H4 (cell line): Measurements from ENCODE around the gene TRPC4. TPM values are rescaled to one million over a fixed set of nuclear protein-coding genes. Genes with fewer than 3 reads are reported as not detected.

ENCODE experiments used
- DNase-seq: peaks from one replicate; pipeline ENCODE4 v3.0.0-alpha.2; 2015; ENCODE audit warnings: low spot score
- total RNA-seq: library from RNA; depleted of rRNA; stranded (reverse); fragments of >200 nt; shearing (Covaris generic); gene quantifications from 2 replicates; pipeline ENCODE4 v1.2.3, GENCODE V29; 2014

The TRPC4 gene
- total RNA-seq, 1 experiment from 2014 or later = 1.3 TPM

DNA sequence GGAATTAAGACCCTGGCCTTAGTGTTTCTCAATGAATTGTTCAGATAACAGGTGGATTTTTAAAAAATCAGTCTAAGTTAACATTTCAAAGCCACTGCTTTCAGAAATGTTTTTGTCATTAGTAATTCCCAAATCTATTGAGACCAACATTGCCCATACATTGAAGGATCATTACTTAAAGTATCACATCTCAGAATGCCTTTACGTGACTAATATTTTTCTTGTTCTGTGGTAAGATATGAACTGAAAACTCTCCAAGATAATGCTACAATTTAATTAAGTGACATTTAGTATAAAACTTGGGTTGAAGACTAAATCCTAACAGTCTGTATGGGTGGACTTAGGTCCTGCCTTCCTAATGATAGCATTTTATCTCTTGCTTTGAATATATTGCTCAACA is 211.6 kb downstream of the TRPC4 start:
- no peak for DNase-seq

DNA sequence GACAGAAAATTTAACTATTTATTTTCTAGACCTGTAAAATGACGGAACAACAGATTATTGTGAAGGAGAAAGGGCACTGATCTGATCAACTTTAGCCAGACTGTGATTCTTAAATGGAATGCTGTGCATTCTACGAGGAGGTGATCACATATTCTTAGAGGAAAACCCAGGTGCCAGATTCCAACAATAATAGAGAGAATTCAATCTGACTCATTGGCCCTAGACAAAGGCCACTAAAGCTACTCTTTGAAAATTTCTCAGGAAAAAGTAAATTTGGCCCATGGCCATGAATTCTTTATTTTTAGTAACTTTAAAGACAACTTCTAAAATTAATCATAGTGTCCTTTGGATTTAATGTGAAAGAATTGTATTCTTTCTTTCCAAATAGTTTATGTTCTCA is 212.4 kb downstream of the TRPC4 start:
- DNase-seq = no peak

DNA sequence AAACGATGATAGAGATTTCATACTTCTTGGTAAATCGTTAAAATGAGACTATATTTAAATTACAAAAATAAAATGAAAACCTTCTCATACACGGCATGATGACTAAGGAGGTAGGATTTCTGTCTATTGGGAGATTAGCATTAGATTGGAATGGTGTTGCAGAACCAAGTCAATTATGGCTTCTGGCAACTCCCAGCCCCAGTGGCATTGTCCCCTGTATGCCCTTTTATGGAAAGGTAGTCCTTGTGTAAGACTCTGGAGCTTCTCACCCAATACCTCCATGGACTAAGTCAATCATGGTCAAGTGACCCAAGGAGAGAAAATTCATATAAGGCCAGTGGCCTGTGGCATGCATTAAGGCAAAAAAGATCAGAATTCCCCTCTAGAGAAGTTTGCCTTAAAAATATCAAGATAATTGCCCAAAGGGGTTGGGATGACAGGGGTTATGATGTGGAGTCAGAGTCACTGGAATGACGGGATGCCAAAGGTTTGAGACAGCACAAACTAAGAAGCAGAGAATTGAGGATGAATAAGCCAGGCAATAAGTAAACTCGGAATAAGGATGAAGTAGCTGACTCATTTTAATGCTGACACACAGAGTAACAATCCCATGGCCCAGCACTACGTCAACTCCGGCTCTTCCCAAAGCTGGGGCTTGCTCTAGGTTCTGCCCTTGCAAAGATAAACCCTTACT is 213.2 kb downstream of the TRPC4 start:
- DNase-seq = peak; percentile 75

DNA sequence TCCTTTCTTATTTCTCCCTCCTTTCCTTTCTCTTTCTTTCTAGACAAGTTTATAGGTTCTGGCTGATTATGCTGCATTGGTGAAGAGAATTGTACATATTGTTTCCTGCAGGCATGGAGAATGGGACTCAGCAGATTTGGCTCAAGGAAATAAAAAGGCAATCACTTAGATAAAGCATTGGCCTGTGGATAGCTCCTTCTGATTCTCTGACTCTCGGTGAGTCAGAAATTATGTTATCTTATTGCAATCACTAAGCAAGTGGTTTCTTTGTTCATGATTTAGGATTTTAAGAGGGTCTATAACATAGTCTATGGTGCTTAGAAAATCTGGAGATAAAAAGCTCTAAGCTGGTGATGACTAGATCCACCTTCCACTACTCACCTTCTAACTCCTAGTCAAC is 217.0 kb downstream of the TRPC4 start:
- no peak for DNase-seq

DNA sequence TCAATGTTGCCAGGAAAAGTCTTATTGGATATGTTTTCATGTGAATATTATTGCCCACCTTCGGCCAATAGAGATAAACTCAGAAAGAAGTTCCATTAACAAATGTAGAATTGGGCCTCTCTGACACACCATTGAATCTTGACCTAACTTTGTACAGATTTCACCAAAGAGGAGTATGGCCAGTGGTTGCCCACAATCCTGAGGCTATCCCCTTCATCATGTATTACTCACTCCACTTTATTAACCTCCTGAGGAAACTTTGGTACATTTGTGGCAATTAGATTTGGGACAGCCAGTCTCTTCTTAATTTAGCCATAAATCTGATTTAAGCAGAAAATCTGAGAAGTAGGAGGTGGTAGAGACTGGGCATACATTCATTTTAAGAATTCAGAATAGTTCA is 217.7 kb downstream of the TRPC4 start:
- DNase-seq = no peak

DNA sequence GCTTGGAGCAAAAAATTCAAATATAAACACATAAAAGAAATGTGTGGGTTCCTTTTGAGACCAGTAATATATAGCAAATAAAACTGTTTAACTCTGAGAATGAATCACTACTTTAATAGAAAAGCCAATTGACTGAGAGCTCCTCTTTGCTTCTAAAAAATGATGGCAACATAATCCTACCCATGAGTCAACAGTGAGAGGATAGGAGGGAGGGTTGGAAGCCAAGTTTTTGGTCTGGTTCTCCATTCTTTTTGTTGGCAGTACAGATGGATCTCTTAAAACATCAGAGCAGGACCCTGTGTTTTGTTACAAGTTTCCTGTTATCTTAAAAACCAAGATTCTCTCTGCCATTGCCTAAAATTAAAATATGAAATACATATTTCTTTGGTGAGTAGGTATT is 221.0 kb downstream of the TRPC4 start:
- peak; percentile 3 for DNase-seq

DNA sequence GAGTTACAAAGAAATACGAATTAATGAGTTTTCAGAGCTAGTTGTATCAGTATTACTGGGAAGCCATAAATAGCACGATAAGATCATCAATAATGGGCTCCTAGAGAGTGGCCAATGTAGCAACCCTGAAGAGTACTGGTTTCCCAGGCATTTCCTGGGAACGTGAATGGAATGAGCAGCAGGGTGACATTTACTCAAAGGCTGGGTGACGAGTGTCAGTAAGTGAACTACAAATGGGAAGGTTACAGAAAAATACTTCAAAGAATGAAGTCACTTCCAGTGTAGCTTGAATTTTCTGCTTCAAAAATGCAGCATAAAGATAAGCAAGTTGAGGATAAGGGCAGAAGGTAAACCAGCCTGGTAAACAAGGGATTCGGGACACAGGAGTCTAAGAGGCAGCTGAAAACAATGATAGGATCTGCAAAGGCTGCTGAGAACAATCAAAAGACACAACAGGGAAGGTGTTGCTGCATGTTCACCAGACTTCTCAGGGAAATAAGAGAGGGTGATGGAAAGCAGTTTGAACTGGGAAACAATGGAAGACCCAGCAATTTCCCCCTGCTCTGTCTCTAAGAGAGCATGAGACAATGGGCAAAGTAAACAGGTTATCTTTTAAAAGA is 222.4 kb downstream of the TRPC4 start:
- DNase-seq = no peak

DNA sequence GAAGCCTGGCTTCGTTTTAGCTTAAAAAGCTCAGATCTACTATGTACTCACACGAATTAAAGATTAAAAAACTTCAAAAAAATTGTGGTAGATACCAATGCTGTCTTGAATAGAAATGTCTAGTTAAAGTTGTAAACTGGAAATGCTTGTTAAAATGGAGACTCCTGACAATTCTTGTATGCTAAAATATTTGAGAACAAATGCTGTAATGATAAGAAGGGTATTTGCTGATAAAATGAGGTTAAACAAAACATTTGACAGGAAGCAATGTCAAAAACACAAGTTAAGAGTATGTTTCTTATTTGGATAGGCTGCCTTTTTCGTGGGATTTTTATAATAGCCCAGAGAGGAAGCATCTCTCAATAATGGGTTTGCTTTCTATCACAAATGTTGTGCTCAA is 223.0 kb downstream of the TRPC4 start:
- DNase-seq = no peak

DNA sequence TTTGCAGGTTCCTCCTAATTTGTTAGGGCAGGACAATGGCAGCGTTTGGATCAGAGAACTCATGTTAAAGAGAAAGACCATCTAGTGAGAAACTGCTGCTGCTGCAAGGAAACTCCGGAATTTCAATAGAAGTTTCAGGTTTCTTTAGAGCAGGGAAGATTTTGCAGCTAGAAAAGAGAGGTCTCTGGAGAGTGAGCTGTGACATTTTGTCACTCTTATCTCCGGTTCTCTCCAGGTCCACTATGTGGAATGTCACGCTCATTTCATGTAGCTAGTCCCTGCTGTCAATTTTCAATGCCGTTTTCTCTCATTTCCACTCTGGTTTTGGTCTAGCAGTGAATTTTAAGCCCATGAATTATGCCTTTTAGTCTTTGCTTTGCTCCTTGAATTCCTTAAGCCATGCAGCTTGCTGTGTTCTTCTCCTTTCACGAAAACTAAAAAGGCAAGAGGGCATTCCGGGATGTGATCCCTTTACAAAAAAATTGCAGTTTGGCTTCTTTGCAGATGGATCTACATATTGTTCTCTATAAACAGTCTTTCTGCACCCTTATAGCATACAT is 224.3 kb downstream of the TRPC4 start:
- no peak for DNase-seq

DNA sequence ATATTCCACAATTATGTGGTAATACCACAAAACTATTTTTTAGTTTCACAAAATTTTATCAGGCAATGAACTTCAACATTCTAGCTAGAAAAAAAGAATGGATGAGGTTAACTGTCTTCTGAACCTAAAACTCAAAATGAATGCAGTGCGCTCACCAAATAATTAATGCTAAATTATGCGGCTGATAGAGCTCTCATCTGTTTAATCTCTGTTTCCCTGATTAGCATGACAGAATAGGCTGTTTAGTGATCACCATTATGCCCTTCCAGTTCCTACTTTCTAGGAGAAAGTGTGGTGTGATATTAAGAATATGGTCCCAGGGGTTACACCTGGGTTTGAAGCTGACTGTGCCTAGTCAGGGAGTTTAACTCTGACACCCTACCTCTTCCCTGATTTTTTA is 228.2 kb downstream of the TRPC4 start:
- no peak for DNase-seq

DNA sequence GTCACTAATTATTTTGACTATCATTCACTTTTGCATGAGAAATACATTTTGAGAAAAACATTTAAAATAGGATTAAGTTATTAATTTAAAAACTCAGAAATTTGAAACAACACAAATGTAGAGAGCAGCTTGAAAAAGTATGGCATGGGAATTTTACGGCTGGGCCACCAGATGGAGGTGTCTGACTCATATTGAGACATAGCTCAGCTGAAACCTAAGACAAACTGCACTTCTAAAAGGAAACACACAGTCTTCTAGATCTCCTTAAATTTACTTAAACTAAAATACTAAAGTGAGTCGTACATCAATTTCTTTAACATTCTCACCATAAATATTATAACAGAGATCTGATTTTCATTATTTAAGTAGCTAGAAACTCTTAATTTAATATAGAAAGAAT is 229.1 kb downstream of the TRPC4 start:
- peak; percentile 46 for DNase-seq

DNA sequence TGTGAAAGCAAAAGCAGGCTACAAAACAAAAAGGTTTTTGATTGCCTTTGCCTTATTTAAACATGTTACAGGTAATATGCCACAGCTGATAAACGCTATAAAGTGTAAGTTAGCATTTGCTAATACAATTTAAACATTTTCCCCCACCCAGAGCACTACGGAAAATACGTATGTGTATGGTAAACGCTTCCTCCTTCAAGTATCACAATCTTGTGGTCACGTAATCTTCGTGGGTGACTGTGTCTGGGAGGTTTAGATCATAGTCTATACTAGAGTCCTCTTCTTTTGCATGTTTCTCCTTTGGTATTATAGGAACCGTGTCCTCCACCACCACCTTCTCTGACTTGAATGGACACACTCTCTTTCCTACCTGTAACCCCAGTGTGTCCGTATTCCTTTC is 232.9 kb downstream of the TRPC4 start:
- no peak for DNase-seq

DNA sequence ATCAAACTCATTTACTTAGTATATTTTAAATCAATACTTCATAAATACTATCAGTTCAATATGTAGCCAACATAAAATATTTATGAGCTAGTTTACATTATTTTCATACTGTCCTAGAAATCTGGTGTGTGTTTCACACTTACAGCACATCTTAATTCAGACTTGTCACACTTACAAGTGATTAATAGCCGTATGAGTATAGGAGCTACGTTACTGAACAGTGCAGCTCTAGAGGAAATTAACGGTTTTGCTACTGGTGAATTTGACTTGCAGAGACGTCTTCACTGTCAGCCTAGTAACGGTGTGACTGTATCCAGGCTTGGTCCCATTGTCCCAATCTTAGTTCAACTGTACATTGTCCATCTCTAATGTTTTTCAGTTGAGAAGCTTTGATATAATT is 237.3 kb downstream of the TRPC4 start:
- DNase-seq = no peak

DNA sequence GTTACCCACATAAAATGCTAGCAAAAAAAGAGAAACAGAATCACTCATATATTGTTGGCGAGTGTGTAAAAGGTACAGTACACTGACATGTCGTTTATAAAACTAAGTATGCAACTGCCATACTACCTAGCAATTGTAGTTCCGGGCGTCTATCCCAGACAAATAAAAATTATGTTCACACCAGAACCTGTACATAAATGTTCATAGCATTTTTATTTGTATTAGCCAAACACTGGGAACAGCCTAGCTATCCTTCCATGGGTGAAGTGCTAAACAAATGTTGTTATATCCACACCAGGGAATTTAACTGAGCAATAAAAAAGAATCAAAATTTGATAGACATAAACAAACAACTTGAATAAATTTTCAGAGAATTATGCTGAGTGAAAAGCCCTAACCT is 242.1 kb downstream of the TRPC4 start:
- no peak for DNase-seq

DNA sequence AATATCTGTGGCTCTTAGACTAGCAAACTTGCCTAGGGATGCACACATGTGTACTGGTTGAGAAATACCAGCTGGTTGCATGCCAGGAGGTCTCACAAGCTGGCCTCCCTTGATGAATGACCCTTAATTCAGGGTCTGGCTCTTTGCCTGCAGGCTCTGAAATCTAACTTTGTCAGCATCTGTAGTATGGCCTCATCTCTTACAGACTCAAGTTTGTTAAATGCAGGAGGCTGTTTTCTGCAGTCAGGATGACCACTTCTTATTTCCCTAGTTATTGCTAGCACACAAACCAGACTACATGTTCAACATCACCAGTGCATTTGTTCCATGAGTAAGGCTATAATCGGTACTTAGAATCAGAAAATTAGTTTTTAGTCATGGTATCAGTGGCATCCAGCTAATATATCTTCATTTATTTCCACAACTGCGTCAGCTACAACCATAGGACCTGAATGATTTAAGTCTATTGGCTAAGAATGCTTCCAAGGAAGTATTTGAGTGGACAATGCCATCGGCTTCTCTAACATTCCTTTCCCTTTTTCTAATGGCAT is 247.7 kb downstream of the TRPC4 start:
- DNase-seq = peak; percentile 10

DNA sequence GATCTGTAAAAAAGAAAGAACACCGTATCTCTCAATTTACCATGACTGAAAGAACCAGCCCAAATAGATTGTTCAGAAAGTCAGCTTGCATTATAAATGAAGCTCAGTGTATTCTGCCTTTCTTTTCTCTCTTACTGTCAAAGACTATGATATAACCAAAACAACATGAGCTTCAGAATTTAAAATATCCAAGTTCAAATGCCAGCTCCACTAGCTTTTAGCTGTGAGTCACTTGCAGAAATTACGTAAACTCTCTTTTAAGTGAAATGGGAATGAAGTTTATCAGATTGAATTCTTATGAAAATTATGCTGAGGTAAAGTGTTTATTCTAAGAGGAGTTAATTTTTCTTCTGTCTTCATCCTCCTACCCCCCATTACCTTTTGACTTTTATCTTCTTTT is 251.0 kb downstream of the TRPC4 start:
- DNase-seq = peak; percentile 8

DNA sequence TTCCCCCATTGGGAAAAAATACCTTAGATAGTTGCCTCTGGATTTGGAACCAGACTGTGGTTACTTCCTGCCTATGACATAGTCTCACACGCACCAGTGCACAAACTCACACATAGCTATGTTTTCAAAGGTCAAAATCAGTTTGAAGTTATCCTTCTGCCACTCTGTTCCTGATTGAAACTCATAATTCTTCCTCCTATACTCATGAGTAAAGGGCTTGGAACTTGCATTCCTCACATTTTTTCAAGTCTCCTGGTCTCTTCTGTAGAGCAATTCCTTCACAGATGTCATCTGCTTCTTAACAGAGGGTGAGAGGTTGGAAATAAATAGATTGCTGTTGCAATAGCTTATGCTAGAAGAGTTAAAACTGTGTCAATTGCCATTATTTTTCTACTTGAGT is 252.4 kb downstream of the TRPC4 start:
- peak; percentile 40 for DNase-seq

DNA sequence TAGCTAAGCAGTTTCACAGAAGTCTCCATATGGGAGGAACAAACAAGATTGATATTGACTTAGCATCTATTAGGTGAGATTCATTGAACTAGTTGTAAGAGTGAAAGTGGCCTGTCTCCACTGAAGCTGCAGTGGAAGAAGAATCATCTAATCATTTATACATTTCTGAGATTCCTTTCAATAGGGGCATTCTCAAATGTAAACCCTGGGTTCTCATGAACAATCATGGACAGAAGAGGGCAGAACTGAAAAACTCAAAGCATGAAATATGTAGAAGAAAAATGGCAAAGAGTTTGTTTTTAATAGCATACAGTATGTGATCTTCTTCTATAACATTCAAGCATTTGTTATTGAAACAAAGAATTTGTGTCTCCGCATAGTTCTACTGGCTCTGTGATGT is 253.4 kb downstream of the TRPC4 start:
- no peak for DNase-seq

DNA sequence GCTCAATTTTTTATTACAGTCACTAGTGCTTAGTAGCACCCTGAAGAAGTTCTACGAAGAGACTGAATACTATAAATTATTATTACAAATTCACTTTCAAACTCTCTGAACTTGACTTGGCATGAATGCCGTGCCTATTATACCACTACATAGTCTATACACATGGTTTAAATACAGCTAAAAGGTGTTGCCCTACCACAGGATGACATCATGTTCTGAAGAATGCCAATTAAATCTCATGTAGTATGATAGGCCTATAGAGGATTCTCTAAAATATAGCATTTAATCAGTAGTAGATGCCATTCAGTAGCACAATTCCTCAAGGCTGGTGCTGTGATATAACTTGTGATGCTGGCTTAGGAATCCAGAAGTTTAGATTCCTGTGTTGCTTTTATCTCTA is 254.3 kb downstream of the TRPC4 start:
- no peak for DNase-seq

DNA sequence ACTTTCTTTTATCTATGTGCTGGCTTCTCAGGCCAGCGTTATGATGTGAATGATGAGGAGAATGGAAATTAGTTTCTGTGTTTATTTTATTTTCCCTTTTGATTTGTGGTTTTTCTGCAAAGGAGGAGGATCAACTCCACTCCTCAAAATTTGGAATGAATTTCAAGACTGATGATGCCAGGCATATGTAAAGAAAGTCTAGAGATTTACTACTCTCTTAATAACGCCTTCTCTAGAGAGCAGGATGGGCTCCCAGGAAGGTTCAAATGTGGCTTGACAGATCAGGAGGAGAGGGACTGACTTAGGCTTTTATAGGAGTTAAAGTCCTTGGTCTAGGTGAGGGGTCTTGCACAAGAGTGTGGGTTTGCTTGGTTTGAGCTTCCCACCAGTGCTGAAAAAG is 255.9 kb downstream of the TRPC4 start:
- no peak for DNase-seq

DNA sequence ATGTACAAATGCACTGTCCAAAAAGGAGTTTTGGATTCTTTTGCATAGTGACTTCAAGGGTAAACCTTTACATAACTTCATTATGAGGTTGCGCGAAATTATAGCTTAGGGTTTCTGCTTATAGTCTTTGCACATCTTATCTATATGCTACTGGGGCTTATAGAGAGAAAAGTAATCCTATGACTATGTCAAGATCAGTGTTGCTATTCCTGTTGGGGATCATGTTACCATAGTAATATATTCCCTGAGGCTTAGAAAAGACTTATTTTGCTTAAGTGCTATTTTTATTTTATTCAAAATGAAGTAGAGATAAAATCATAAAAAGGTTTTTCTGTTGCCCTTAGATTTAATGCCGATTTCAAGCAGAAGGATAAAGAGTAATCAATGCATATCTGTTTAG is 256.3 kb downstream of the TRPC4 start:
- DNase-seq = no peak

DNA sequence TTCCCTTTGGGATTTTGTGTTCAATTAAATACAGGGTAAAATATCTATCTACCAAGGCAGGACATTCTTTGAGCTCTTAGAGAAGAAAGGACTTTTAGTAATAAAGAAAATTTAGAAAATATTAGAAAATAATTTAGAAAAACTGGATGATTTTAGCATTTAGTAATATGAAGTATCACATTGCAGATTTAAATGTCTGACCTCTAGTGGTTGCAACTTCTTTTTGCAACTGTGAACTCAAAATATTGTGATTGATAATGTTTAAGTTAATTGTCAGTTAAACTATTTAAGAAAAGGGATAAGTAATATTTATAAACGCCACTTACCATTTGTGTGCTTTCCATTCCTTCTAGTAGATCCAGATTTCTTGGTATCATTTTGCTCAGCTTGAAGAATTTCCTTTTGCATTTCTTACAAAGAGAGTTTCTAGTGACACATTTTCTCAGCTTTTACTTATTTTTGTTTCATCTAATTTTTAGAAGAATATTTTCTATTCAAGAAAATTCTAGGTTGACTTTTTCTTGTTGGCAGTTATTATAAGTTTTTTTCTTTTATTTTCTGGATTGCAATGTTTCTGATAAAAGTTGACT is 260.7 kb downstream of the TRPC4 start:
- no peak for DNase-seq
